H9 (cell line): ENCODE results near the gene PAQR9. TPM values are rescaled to one million over a fixed set of nuclear protein-coding genes. Genes with fewer than 3 reads are reported as not detected.

ENCODE experiments used
- DNase-seq: peaks from one replicate; pipeline ENCODE4 v3.0.0-alpha.2; 2017
- H2AFZ ChIP-seq: one replicate; pipeline ENCODE4 v1.6.1; 2013; ENCODE audit warnings: mild to moderate bottlenecking, low read length, control low read depth, moderate library complexity
- H2AK5ac ChIP-seq: 2 replicates; pipeline ENCODE4 v1.6.1; 2013; ENCODE audit warnings: low read length, control low read depth, mixed read lengths; ENCODE audit not compliant: insufficient read length
- H2BK120ac ChIP-seq: one replicate; pipeline ENCODE4 v1.6.1; 2013; ENCODE audit warnings: low read depth, mild to moderate bottlenecking, low read length, control low read depth, inconsistent platforms; ENCODE audit not compliant: poor library complexity, severe bottlenecking
- H2BK12ac ChIP-seq: 2 replicates; pipeline ENCODE4 v1.6.1; 2013; ENCODE audit warnings: low read length, control low read depth, mixed read lengths, low read depth; ENCODE audit not compliant: insufficient read length
- H2BK15ac ChIP-seq: 2 replicates; pipeline ENCODE4 v1.6.1; 2013; ENCODE audit warnings: low read depth, low read length, control low read depth
- H2BK20ac ChIP-seq: one replicate; pipeline ENCODE4 v1.6.1; 2013; ENCODE audit warnings: low read depth, mild to moderate bottlenecking, low read length, control low read depth, inconsistent platforms; ENCODE audit not compliant: poor library complexity, severe bottlenecking
- H2BK5ac ChIP-seq: 2 replicates; pipeline ENCODE4 v1.6.1; 2013; ENCODE audit warnings: low read length, control low read depth, mixed read lengths; ENCODE audit not compliant: insufficient read length
- H3K14ac ChIP-seq: 2 replicates; pipeline ENCODE4 v1.6.1; 2013; ENCODE audit warnings: low read length, control low read depth; ENCODE audit not compliant: insufficient read depth
- H3K18ac ChIP-seq: 2 replicates; pipeline ENCODE4 v1.6.1; 2013; ENCODE audit warnings: low read depth, mild to moderate bottlenecking, mixed read lengths, low read length, control low read depth; ENCODE audit not compliant: insufficient read length
- H3K23ac ChIP-seq: 2 replicates; pipeline ENCODE4 v1.6.1; 2013; ENCODE audit warnings: low read length, control low read depth, mixed read lengths, low read depth; ENCODE audit not compliant: insufficient read length
- H3K23me2 ChIP-seq: 2 replicates; pipeline ENCODE4 v1.6.1; 2013; ENCODE audit warnings: low read depth, mild to moderate bottlenecking, mixed read lengths, low read length, control low read depth; ENCODE audit not compliant: insufficient read length, poor library complexity, severe bottlenecking
- H3K27ac ChIP-seq: 2 replicates; pipeline ENCODE4 v1.5.1; 2013; ENCODE audit warnings: low read length, control low read depth, mixed read lengths, low read depth; ENCODE audit not compliant: insufficient read length
- H3K27me3 ChIP-seq: 2 replicates; pipeline ENCODE4 v1.6.1; 2013; ENCODE audit warnings: low read length, control low read depth, inconsistent platforms; ENCODE audit not compliant: insufficient read depth
- H3K4ac ChIP-seq: 2 replicates; pipeline ENCODE4 v1.6.1; 2013; ENCODE audit warnings: low read depth, mild to moderate bottlenecking, control low read depth, inconsistent platforms, low read length, moderate library complexity
- H3K4me1 ChIP-seq: 2 replicates; pipeline ENCODE4 v1.6.1; 2013; ENCODE audit warnings: low read length, control low read depth, inconsistent platforms; ENCODE audit not compliant: insufficient read depth
- H3K4me2 ChIP-seq: 2 replicates; pipeline ENCODE4 v1.6.1; 2013; ENCODE audit warnings: low read length, control low read depth, mixed read lengths; ENCODE audit not compliant: insufficient read length, insufficient read depth
- H3K56ac ChIP-seq: 2 replicates; pipeline ENCODE4 v1.6.1; 2013; ENCODE audit warnings: low read depth, mild to moderate bottlenecking, mixed read lengths, low read length, control low read depth; ENCODE audit not compliant: insufficient read length
- H3K79me1 ChIP-seq: 2 replicates; pipeline ENCODE4 v1.6.1; 2013; ENCODE audit warnings: low read depth, mild to moderate bottlenecking, moderate library complexity, low read length, control low read depth, inconsistent platforms; ENCODE audit not compliant: insufficient read depth, poor library complexity, severe bottlenecking
- H3K79me2 ChIP-seq: 2 replicates; pipeline ENCODE4 v1.6.1; 2013; ENCODE audit warnings: low read length, control low read depth, inconsistent platforms; ENCODE audit not compliant: insufficient read depth
- H3K9ac ChIP-seq: 2 replicates; pipeline ENCODE4 v1.6.1; 2013; ENCODE audit warnings: low read length, control low read depth, mixed read lengths; ENCODE audit not compliant: insufficient read length; ENCODE audit errors: extremely low read depth
- H3K9me3 ChIP-seq: one replicate; pipeline ENCODE4 v1.6.1; 2013; ENCODE audit warnings: low read depth, low read length, inconsistent platforms; ENCODE audit not compliant: control insufficient read depth
- H3T11ph ChIP-seq: one replicate; pipeline ENCODE4 v1.6.1; 2013; ENCODE audit warnings: mild to moderate bottlenecking, low read length, control low read depth, inconsistent platforms
- H4K20me1 ChIP-seq: one replicate; pipeline ENCODE4 v1.6.1; 2013; ENCODE audit not compliant: control insufficient read depth, insufficient read length, insufficient read depth
- H4K5ac ChIP-seq: 2 replicates; pipeline ENCODE4 v1.6.1; 2013; ENCODE audit warnings: low read depth, mild to moderate bottlenecking, mixed read lengths, low read length, control low read depth; ENCODE audit not compliant: insufficient read length
- H4K8ac ChIP-seq: replicated peaks from 2 replicates; pipeline ENCODE4 v1.6.1; 2013; ENCODE audit warnings: low read length, control low read depth, mixed read lengths, low read depth; ENCODE audit not compliant: insufficient read length
- H4K91ac ChIP-seq: 2 replicates; pipeline ENCODE4 v1.6.1; 2013; ENCODE audit warnings: low read depth, mild to moderate bottlenecking, moderate library complexity, mixed read lengths, low read length, control low read depth; ENCODE audit not compliant: insufficient read length
- H3K27ac Mint-ChIP-seq, 3 experiments: 2 replicates in 2 of 3; 3 replicates in 1 of 3; pipeline ENCODE4 v1.8.0; 2020 to 2021; ENCODE audit warnings: mixed read lengths in 3 of 3, mild to moderate bottlenecking in 1 of 3, moderate library complexity in 1 of 3
- H3K27me3 Mint-ChIP-seq: 2 replicates; pipeline ENCODE4 v1.8.0; 2021; ENCODE audit warnings: low read depth, mild to moderate bottlenecking, moderate library complexity, mixed read lengths
- H3K36me3 Mint-ChIP-seq, 3 experiments: 2 replicates in 2 of 3; 3 replicates in 1 of 3; pipeline ENCODE4 v1.8.0; 2020 to 2021; ENCODE audit warnings: low read depth in 3 of 3, mixed read lengths in 3 of 3; ENCODE audit not compliant: insufficient read depth in 1 of 3
- H3K4me1 Mint-ChIP-seq, 2 experiments: 2 replicates each; pipeline ENCODE4 v1.8.0; 2020; ENCODE audit warnings: mixed read lengths in 2 of 2
- H3K4me3 Mint-ChIP-seq, 2 experiments: 2 replicates in 1 of 2; 3 replicates in 1 of 2; pipeline ENCODE4 v1.8.0; 2020 to 2021; ENCODE audit warnings: mild to moderate bottlenecking in 2 of 2, mixed read lengths in 2 of 2, moderate library complexity in 1 of 2
- H3K9me3 Mint-ChIP-seq, 2 experiments: 2 replicates in 1 of 2; 3 replicates in 1 of 2; pipeline ENCODE4 v1.8.0; 2020; ENCODE audit warnings: mild to moderate bottlenecking in 2 of 2, mixed read lengths in 2 of 2, moderate library complexity in 1 of 2
- CTCF ChIP-seq: fragments of 200-600 bp; sonication (generic); conservative IDR thresholded peaks from 3 replicates; pipeline ENCODE4 v1.8.0; 2021; ENCODE audit warnings: antibody characterized with exemption, mild to moderate bottlenecking
- whole genome bisulfite sequencing: extraction: QIAGEN DNeasy Blood & Tissue Kit; methylation state at CpG from one replicate; pipeline ENCODE4 v1.1.7; 2013; ENCODE audit warnings: missing lambda C conversion rate, low lambda C conversion rate, mixed read lengths; ENCODE audit not compliant: insufficient read length; ENCODE audit errors: extremely low coverage; 5-methylcytosine and 5-hydroxymethylcytosine counted together
- total RNA-seq: library from RNA; stranded (reverse); gene quantifications from 2 replicates; pipeline ENCODE4 v1.2.1, GENCODE V29; 2021

The PAQR9 gene
- total RNA-seq, 1 experiment from 2014 or later: 2.3 TPM

GRCh38 chr3:142926368-142926944 lies 37.0 kb downstream of the PAQR9 start:
- Histone ChIP-seq H4K20me1 (no peaks in the 10 kb centered on the region), H2BK120ac (no peak overlapping the region), H2BK15ac (no peak overlapping the region), H3T11ph (no peak overlapping the region), H3K4me2 (no peak overlapping the region), H2BK12ac (no peak overlapping the region), H3K56ac (no peak overlapping the region), H3K18ac (no peak overlapping the region), H3K27ac (no peak overlapping the region), H3K23me2 (no peaks in the 10 kb centered on the region), H4K8ac (no peak overlapping the region), H2BK20ac (no peak overlapping the region), H3K79me2 (no peaks in the 10 kb centered on the region), H2BK5ac (no peak overlapping the region), H3K4ac (no peak overlapping the region), H3K14ac (no peak overlapping the region), H2AK5ac (no peak overlapping the region), H3K23ac (no peak overlapping the region), H3K79me1 (no peaks in the 10 kb centered on the region), H3K9me3 (no peaks in the 10 kb centered on the region), H4K5ac (no peak overlapping the region), H4K91ac (no peak overlapping the region), H3K4me1 (no peaks in the 10 kb centered on the region), H3K27me3 (no peaks in the 10 kb centered on the region), H3K9ac (no peak overlapping the region), H2AFZ (no peak overlapping the region)
- Mint-ChIP-seq H3K9me3 (peaks cover 8 to 13% of the 10 kb centered on the region in 2 experiments), H3K27me3 (no peaks in the 10 kb centered on the region; the same call in 1 of the 2 replicates), H3K27ac (no peak overlapping the region), H3K4me1 (no peaks in the 10 kb centered on the region), H3K36me3 (peaks cover 0 to 9% (median 2%) of the 10 kb centered on the region in 3 experiments; a peak in 3 of 7 replicates), H3K4me3 (no peak overlapping the region)
- no peak for TF ChIP-seq CTCF
- no peak for DNase-seq
- no CpG with 5 or more reads among the region's 3 CpGs for WGBS
